HG03280 (cell line): Measurements from ENCODE around the gene NBEAL1.
"Not testable (repeated sequence)": the region's sequence is repeated elsewhere in the genome, so short reads cannot be mapped to it uniquely, and the experiment has no call there.

Source experiments
- ATAC-seq: cut with Tn5 transposase; IDR thresholded peaks from one replicate; pipeline ENCODE4 v1.9.1; 2021; ENCODE audit warnings: mild to moderate bottlenecking, moderate library complexity; ENCODE audit not compliant: unreplicated experiment

The NBEAL1 gene

DNA sequence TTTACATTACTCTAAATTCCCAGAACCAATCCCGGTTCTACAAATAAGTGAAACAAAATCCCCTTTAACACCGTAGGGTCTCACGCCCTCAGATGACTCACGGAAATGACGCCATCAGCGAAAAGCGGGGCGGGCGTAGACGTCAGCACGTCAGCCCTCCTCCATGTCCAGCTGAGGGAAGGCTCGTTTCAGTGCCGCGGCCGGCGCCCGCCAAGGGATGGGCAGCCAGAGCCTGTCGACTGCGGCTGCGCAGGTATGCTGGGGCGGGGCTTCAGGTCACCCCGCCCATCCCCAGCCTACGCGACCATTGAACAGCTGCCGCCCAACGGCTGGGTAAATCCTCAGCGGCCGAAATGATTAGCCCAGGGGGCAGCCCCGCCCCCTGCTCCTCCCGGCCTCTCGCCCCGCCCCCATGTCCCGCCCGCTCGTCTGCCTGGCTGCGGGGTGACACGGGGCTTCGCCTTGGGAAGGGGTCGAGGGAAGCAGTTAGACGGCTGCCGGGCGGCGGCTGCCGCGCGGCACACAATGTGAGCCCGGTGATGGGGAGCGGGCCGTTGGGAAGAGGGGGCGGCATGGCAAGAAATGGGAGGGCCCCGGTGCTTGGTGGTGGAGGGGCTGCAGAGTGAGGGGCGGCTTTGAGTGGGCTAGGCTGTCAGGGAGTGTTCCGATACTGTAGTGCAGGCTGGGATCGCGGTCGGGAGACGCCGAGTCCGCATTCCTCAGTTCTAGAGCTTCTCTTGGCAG, at the start of gene NBEAL1:
NBEAL1 (plus strand) TSS at position 420 of the 744 bp plus-strand sequence. CDS start 1,510 bp downstream, outside the sequence.
- peak; percentile 96 for ATAC-seq

DNA sequence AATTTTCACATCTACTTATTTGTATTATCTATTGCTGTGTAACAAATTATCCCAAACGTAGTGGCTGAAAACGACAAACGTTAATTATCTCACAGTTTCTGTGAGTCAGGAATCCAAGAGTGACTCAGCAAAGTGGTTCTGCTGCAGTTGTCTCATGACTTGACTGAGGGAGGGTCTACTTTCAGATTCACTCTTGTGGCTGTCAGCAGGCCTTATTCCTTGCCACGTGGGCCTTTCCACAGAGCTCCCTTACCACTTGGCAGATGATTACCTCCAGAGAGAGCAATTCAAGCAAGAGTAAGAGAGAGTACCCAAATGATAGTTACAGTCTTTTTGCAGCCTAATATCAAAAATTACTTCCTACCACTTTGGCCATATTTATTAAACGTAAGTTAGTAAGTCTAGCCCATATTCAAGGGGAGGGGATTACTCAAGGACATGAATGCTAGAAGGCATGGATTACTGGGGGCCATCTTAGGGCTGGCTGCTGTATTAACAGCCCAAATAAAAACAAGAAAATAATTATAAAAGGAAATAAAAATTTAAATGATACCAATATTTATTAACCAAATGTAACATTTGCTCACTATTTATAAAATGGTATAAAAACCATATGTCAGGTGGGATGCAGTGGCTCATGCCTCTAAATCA, 48.7 kb upstream of the NBEAL1 start:
- ATAC-seq, result no peak

DNA sequence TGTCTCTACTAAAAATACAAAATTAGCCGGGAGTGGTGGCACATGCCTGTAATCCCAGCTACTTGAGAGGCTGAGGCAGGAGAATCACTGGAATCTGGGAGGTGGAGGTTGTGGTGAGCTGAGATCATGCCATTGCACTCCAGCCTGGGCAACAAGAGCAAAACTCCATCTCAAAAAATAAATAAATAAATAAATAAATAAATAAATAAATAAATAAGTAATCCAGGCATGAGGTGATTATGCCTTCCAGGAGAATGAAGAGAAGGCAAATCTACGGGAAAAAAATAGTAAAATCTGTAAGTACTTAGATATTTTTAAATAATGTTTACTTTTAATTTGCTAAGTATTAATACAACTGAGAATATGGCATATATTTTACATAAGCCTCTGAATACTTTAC, 45.3 kb upstream of the NBEAL1 start:
- not testable (repeated sequence) for ATAC-seq

DNA sequence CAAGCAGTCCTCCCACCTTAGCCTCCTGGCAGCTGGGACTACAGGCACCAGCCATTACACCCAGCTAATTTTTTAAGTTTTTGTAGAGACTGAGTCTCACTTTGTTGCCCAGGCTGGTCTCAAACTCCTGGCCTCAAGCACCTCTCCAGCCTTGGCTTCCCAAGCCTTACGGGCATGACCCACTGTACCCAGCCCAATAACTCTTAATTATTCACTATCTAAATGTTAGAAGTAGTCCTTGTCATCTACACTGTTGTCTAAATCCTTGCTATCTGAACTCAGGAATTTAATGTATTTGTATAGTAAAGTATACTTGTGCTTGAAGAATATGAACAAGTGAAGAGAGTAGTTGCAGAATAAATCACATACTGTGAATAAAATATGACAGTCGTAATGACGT, 37.9 kb upstream of the NBEAL1 start:
- no peak for ATAC-seq

DNA sequence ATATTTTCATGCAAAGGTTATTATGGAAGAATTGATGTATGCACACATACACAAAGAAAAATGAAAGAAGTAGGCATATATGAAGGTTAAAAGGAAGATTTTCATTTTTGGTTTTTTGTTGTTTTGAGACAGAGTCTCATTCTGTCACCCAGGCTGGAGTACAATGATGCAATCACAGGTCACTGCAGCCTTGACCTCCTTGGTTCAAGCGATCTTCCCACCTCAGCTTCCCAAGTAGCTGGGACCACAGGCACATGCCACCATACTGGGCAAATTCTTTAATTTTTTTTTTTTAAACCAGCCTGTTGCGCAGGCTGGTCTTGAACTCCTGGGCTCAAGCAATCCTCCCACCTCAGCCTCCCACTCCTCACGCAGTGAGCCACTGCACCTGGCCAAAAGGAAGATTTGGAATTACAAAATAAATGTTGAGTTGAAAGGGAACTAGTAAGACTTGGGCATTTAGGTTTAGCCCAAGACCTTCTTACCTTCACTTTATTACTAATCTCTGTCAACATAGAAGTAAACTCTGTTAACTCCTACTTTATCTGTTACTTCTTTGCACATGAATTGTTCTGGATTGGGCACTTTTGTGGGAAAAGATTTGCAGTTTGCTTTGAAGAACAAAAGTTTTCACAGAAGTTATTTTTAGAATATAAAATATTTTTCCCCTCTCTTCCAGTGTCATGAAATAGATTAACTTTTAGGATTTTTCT, 31.7 kb upstream of the NBEAL1 start:
- no peak for ATAC-seq

DNA sequence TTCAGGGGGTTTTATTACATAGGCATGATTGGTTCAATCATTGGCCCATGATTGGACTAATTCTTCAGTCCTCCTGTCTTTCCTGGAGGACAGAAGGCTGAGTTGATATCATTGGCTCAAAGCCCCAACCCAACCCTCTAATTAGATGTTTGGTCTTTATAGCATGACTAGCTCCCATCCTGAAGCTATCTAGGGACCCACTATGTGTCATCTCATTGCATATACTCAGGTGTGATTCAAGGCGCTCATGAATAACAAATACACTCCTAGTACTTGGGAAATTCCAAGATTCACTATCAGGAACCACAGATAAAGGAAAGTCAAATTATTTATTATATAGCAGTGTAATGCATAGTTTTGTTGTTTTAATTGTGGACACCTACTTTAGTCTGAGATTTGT, 24.9 kb upstream of the NBEAL1 start:
- ATAC-seq, result no peak

DNA sequence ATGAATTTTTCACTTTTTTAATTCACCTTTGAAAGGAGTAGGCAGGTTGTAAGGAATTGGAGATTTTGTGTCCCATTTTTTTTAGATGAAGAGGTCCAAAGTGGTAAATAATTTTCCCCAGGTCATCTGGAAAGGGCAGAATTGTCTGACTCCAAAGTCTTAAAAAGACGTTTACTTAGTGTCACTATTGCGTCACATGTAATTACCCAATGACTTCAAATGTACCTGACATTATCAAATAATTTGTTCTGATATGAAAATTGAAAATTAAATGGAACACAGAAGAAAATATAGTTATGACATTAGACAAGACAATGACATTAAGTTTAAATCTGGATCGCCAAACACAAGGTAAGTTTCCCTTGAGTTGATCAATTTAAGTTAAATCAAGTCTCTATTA, 24.2 kb upstream of the NBEAL1 start:
- no peak for ATAC-seq

DNA sequence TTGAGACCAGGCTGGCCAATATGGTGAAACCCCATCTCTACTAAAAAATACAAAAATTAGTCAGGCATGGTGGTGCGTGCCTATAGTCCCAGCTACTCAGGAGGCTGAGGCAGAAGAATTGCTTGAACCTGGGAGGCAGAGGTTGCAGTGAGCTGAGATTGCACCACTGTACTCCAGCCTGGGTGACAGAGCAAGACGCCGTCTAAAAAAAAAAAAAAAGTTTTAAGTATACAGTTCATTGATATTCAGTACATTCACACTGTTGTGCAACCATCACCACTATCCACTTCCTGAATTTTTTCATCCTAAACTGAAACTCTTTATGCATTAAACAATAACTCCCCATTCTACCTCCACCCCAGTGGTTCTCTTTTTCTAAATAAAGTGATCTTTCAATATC, 17.6 kb upstream of the NBEAL1 start:
- not testable (repeated sequence) for ATAC-seq

DNA sequence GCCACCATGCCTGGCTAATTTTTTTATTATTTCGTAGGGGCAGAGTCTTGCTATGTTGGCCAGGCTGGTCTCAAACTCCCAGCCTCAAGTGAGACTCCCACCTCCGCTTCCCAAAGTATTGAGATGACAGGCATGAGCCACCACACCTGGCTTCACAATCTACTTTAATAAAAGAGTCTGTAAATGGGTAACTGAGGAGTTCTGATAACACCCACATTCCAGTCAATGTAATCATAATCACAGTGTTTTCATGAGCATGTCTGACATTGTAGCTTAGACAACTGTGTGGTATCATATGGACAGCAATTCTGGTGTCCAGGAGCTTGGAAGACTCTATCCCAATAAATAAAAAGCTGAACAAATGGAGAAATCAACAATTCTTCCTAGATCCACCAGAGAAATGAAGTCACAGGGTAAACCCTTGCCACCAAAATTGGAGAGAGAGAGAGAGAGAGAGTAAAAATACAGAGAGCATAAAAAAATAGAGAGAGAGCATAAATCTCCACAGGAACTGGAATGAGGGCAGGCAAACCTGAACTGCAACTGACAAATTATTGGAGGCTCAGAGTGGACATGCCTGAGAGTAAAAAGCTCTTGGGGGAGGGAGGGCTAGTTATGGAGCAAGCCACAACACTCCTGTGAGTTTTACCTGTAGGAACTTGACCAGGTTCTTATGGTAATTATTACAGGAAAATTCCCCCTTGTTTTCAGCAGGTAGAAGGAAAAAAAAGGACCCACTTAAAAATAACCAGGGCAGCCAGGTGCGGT, 12.4 kb upstream of the NBEAL1 start:
- ATAC-seq, result no peak

DNA sequence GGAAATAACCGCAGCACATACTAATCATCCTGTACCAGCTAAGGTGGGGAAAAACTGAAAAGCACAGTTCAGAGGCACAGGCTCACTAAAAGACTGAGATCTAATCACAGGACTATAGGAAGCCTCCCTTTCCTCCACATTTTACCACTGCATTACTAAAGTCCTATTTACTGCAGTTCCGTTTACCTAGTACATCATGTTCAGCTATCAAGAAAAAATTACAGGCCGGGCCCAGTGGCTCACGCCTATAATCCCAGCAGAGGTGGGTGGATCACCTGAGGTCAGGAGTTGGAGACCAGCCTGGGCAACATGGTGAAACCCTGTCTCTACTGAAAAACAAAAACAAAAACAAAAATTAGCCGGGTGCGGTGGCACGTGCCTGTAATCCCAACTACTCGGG, 11.0 kb upstream of the NBEAL1 start:
- ATAC-seq, result no peak

DNA sequence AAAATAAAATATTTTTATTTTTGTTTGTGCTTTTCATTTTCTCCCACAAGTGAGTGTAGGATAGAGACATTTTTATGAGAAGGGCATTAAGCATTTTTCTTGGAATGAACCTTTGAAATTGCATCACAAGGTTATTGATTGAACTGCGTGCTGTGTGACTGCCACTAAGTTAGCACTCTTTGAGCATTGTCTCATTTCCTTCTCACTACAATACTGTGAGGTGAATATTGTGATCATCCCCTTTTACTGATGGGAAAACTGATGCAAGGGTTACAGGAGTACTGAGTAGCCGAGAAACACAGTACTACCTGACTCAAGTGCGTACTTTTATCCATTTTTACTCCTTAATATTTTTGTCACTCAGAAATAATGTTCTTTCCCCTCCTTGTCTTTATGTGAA, 2.0 kb downstream of the NBEAL1 start:
- no peak for ATAC-seq

DNA sequence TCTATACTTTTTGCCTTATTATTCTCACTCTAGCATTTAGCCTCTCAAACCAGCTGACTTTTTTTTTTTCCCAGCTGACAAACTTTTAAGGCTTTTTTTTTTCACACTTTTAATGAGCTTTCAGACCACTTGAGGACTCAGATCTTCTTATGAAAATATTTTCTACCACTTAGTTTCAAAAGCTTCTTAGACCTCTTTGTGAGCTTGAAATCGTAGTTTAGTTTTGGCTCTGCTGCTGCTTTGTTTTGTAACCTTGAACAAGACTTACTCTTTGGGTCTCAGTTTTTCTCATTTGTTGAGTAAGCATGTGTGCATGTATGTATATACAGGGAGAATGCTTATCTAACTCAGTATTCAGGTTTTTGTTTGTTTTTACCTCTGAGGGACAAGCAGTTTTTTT, 3.5 kb downstream of the NBEAL1 start:
- ATAC-seq, result no peak

DNA sequence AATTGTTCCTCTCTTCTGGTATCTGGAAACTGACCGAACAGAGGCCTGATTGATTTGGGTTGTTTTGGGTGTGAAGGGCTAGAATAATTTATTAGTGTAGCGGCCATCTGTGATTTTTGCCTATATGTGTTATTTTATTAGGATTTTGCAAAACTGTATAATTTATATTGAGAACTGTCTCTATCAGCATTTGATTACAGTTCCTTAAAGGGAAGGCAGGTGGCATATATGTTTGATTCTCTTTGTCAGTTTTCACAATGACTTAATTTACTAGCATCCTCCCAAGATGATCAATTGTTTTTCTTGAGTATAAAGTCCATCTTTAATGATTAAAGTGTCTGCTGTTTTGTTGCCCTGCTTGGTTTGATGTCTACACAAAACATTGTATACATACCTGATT, 4.5 kb downstream of the NBEAL1 start:
- no peak for ATAC-seq

DNA sequence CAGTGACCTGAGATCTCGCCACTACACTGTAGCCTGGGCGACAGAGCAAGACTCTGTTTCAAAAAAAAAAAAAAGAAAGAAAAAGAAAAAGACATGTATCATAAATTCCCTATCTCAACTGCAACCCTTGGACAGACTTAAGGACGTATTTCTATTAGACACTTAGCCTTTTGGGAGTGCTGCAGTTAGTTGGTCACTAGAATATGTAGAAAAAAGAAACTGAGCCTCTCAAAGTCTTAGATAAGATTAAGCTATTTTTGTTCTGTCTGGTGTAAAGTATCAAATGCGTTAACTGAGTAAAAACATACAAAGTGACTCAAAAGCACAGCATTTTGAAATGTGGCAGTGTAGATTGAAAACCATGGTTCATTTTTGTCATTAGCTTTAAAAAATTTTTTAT, 7.3 kb downstream of the NBEAL1 start:
- ATAC-seq, result no peak

DNA sequence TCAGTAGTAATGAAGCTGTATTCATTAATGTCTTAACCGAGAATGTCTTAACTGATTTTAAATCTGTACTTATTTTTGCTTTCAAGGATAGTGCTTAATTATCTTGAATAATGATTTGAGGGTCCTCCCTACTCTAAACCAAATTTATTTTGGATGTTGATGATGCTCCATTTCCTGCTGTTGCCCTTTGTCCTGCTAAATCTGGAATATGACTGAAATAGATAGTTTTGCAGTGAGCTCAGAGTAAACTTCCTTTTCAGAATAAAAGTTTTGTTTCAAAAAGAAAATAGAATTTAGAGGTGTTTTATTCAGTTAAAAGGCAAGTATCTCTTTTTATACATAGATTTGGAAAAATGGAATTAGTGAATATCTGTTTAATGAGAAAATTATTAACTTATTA, 8.1 kb downstream of the NBEAL1 start:
- ATAC-seq, result no peak

DNA sequence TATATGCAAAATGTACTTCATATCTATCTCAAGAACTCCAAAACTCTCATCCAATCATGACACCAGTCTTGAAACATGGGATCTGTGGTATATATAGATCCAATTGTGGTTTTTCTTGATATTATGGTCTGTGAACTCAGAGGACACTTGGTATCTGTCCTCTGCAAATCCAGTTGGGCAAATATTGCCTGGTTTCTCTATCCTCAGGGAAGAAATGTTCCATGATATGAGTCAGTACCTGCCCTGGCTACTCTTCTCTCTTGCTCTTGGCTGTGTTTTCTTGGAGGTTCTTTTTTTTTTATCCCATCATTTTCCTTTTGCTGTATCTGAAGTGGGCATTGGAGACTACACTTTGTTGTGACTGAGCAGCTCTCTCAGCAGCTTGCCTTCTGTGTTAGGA, 10.9 kb downstream of the NBEAL1 start:
- ATAC-seq, result no peak

DNA sequence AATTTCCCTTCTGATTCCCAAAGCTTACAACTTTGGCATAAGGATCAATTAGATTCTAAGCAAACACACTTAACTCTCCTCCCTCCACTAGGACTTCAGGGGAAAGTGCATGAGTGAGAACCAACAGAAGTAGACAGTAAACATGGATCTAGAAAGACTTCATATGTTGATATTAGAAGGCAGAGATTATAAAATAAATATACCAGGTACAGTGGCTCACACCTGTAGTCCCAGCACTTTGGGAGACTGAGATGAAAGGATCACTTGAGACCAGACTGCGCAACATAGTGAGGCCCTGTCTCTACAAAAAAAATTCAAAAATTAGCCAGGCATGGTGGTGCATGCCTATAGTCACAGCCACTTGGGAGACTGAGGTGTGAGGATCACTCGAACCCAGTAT, 15.9 kb downstream of the NBEAL1 start:
- no peak for ATAC-seq

DNA sequence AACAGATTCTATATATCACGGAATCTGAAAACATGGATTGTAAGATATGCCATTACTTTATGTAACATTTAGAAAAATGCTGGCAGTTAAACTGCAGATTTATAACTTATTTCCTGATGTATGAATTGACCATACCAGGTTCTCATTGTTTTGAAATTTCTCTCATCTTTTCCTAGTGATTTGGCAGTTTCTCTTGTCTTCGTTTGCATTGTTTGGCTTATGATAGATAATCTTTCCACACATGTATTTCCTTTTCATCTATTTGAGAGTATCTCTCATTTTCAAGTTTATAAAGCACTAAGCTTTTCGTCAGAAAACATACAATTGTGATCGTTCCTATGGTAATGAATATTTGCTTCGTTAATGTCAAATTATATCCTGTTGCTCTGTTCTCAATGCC, 16.3 kb downstream of the NBEAL1 start:
- no peak for ATAC-seq

DNA sequence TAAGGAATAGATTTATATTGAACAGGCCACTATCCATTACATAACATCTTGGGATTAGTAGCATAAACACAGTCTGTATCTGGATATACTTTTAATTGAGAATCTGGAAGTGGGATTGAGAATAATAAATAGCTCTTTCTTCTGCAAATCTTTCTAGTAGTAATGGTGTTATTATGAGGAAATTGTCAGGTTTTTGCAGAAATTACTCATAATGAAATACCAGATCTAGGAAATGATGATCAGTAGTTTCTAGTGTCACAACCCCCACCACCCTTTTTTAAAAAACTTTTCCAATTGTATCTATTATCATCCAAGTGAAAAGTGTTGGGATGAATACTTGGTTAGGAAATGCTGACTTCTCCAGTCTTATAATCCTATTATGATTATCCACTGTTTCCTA, 18.7 kb downstream of the NBEAL1 start:
- ATAC-seq, result no peak

DNA sequence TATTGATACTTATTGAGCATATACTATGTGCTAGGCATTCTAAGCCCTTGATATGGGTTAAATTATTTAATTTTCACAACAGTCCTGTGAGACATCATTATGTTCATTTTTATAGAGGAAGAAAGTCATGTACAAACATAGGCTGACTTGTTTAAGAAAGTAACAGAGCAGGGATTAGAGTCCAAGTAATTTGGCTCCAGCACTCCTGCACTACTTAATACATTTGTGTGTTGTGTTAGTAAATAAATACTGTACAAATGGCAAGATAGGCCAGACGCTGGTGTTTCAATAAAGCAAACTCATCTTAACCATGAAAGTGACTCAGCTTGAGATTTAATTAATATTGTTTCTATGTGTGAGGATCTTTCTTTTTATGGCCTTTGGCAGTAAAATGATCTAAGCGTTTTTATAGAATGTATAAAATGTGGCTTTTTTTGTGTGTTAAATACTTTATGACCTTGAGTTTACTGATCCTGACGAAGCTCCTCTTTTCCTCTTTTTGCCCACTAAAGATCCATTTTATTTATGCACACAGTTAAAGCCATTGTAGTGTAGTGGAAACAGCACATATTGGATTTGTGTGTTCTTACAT, 21.3 kb downstream of the NBEAL1 start:
- no peak for ATAC-seq

DNA sequence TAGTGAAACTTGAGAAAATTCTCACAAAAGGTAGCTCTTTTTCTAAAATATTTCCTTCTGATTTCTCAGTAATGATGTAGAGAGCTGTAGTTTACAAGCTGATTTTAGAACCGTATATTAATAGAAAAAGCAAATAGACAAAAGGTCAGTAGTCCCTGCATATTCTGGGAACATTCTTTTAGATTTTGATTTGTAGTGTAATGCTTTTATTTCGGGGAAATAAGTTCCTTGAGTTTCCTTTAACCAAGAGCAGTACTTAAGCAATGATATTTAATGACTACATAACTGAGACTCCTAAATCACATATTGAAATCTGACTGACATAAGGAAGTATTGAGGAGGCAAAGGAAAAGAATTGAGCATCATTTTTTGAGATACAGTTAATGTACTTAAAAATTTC, 22.4 kb downstream of the NBEAL1 start:
- ATAC-seq, result no peak
